SKM-1 (cell line): ENCODE measurements around the gene LY6G5B.
"Not testable (repeated sequence)": the region's sequence is repeated elsewhere in the genome, so short reads cannot be mapped to it uniquely, and the experiment has no call there.

Experiments
- DNase-seq: peaks from one replicate; lab custom pipeline; 2025; ENCODE audit not compliant: unreplicated experiment; lab: John Stamatoyannopoulos, UW

Gene LY6G5B

GRCh38 chr6:31690231-31691077 is 20.7 kb downstream of the LY6G5B start:
- no peak for DNase-seq

GRCh38 chr6:31691078-31691463 is 21.3 kb downstream of the LY6G5B start:
- DNase-seq, result no peak

GRCh38 chr6:31691564-31692108 is 21.9 kb downstream of the LY6G5B start:
- DNase-seq, result no peak

- no peak for DNase-seq
These were observed 22.6 kb downstream of the LY6G5B start for GRCh38 chr6:31692353-31692752.

- no peak for DNase-seq
These were observed 23.1 kb downstream of the LY6G5B start for GRCh38 chr6:31692886-31693285.

- no peak for DNase-seq
These were observed 23.8 kb downstream of the LY6G5B start for GRCh38 chr6:31693535-31693934.

- DNase-seq, result no peak
These were observed 27.8 kb downstream of the LY6G5B start for GRCh38 chr6:31697555-31697954.

- DNase-seq, result no peak
These were observed 31.1 kb downstream of the LY6G5B start for GRCh38 chr6:31700740-31701401.

GRCh38 chr6:31701666-31702404 is 32.1 kb downstream of the LY6G5B start:
- no peak for DNase-seq

GRCh38 chr6:31702405-31702818 is 32.6 kb downstream of the LY6G5B start:
- no peak for DNase-seq

GRCh38 chr6:31702819-31703716 is 33.3 kb downstream of the LY6G5B start, which contains the start of gene ABHD16A:
ABHD16A (minus strand) TSS chr6:31703324; CDS start chr6:31703281, 43 bp downstream.
- DNase-seq, result peak; percentile 96

- no peak for DNase-seq
These were observed 36.2 kb downstream of the LY6G5B start for GRCh38 chr6:31705931-31706330.

GRCh38 chr6:31706599-31706998 is 36.8 kb downstream of the LY6G5B start, which contains the start of gene LY6G6F:
LY6G6F (plus strand) TSS chr6:31706866; CDS start chr6:31706907, 41 bp downstream.
- no peak for DNase-seq

GRCh38 chr6:31707701-31708100 is 37.9 kb downstream of the LY6G5B start:
- no peak for DNase-seq

GRCh38 chr6:31708224-31708623 is 38.4 kb downstream of the LY6G5B start:
- DNase-seq, result no peak

- DNase-seq, result not testable (repeated sequence)
These were observed 39.4 kb downstream of the LY6G5B start for GRCh38 chr6:31709157-31709556.

GRCh38 chr6:31710523-31711219 is 40.9 kb downstream of the LY6G5B start:
- DNase-seq, result no peak

- DNase-seq, result no peak
These were observed 41.5 kb downstream of the LY6G5B start for GRCh38 chr6:31711233-31711632.

GRCh38 chr6:31712296-31712695 is 42.5 kb downstream of the LY6G5B start:
- no peak for DNase-seq

- no peak for DNase-seq
These were observed 43.7 kb downstream of the LY6G5B start for GRCh38 chr6:31713465-31713864.
